CD4-positive, CD25-positive, alpha-beta regulatory T cell (primary cell): ENCODE results near the gene MED13L. TPM values are rescaled to one million over a fixed set of nuclear protein-coding genes. Genes with fewer than 3 reads are reported as not detected.

Source experiments
- ATAC-seq, 2 donors: fragments of 150-1000 bp; cut with Tn5 transposase; one replicate each; pipeline ENCODE4 v1.10.0; 2021; ENCODE audit warnings: low read depth in 2 of 2, moderate number of reproducible peaks in 2 of 2, moderate library complexity in 1 of 2
- DNase-seq, 3 donors: peaks; one replicate each; pipeline versions ENCODE4 v3.0.0 to v3.0.0-alpha.2; 2012 to 2022; ENCODE audit warnings: mixed read lengths in 1 of 3
- H3K27ac ChIP-seq: one replicate; pipeline ENCODE4 v1.7.0; 2013; ENCODE audit warnings: mild to moderate bottlenecking, low read length; ENCODE audit not compliant: insufficient read depth, poor library complexity, severe bottlenecking
- H3K27me3 ChIP-seq: one replicate; pipeline ENCODE4 v1.7.0; 2013; ENCODE audit warnings: low read length; ENCODE audit not compliant: control insufficient read depth, insufficient read depth
- H3K36me3 ChIP-seq: one replicate; pipeline ENCODE4 v1.7.0; 2013; ENCODE audit warnings: mild to moderate bottlenecking, low read length, moderate library complexity; ENCODE audit not compliant: control insufficient read depth, insufficient read depth
- H3K4me1 ChIP-seq: 2 replicates; pipeline ENCODE4 v1.7.0; 2013; ENCODE audit warnings: mild to moderate bottlenecking, low read length; ENCODE audit not compliant: insufficient read depth, control insufficient read depth, poor library complexity, severe bottlenecking
- H3K4me3 ChIP-seq: one replicate; pipeline ENCODE4 v1.7.0; 2013; ENCODE audit warnings: low read depth, mild to moderate bottlenecking, low read length, moderate library complexity
- H3K9me3 ChIP-seq, 2 experiments: 1 replicate in 1 of 2; 2 replicates in 1 of 2; pipeline ENCODE4 v1.7.0; 2013; ENCODE audit warnings: low read length in 2 of 2, mild to moderate bottlenecking in 1 of 2, moderate library complexity in 1 of 2; ENCODE audit not compliant: control insufficient read depth in 2 of 2
- H3K27ac Mint-ChIP-seq, 3 donors: one replicate each; pipeline ENCODE4 v1.8.0; 2020 to 2022; ENCODE audit warnings: mild to moderate bottlenecking in 3 of 3, mixed read lengths in 3 of 3, moderate library complexity in 2 of 3
- H3K27me3 Mint-ChIP-seq: one replicate; pipeline ENCODE4 v1.8.0; 2022; ENCODE audit warnings: mild to moderate bottlenecking, mixed read lengths
- H3K36me3 Mint-ChIP-seq: one replicate; pipeline ENCODE4 v1.8.0; 2020; ENCODE audit warnings: mixed read lengths
- H3K4me1 Mint-ChIP-seq, 4 donors: one replicate each; pipeline ENCODE4 v1.8.0; 2020 to 2022; ENCODE audit warnings: mixed read lengths in 4 of 4, mild to moderate bottlenecking in 1 of 4
- H3K4me3 Mint-ChIP-seq, 4 donors: one replicate each; pipeline ENCODE4 v1.8.0; 2020 to 2022; ENCODE audit warnings: mild to moderate bottlenecking in 4 of 4, mixed read lengths in 4 of 4, moderate library complexity in 3 of 4
- H3K9me3 Mint-ChIP-seq, 7 donors: one replicate each; pipeline ENCODE4 v1.8.0; 2020 to 2022; ENCODE audit warnings: mixed read lengths in 7 of 7, mild to moderate bottlenecking in 3 of 7, moderate library complexity in 2 of 7
- polyA plus RNA-seq, 4 donors: library from polyadenylated mRNA; unstranded; fragments of 300-500 nt; fragmentation: Illumina TruSeq; gene quantifications; one replicate each; pipeline ENCODE4 v1.2.3, GENCODE V29; 2021
- total RNA-seq: library from RNA; stranded (reverse); gene quantifications from one replicate; pipeline ENCODE4 v1.2.3, GENCODE V29; 2022

MED13L gene
- total and polyA plus RNA-seq, 5 donors from 2014 or later, result 4.5 to 179 (median 7.0) TPM

DNA sequence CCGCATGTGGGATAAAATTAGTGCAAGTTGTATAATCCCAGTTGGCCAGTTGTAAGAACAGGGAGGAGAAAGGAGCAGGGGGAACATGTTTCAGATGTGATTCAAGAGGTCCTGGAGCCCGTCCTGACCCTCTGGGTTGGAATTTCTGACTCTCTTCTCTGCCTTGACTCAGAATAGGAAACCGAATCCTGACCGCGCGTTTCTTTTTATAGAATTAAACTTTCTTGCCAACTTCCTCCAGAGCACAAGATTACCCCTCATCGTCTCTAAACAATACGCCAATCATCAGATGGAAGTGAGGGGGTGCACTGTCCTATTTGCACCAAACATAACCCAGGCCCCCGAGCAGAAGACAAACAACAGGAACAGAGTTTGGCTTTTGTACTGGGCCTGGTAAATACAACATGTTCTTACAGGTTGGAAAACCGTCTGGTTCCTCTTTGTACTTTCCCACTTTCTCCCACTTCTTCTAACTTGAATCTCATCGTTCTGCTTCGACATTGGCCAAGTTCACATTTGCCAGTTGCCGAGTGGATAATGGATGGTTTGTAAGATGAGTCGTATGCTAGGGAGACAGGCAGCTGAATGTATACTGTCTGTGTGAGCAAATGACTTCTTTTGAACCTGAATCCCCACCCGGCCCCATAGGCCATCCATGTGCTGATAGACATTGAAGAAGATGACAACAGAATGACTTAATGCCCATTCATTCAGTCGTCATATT is 42.6 kb upstream of the MED13L start:
- Histone ChIP-seq H3K36me3 (no peaks in the 10 kb centered on the region), H3K4me3 (no peak overlapping the region), H3K9me3 (no peaks in the 10 kb centered on the region), H3K27me3 (peaks cover 5% of the 10 kb centered on the region), H3K27ac (no peak overlapping the region), H3K4me1 (peaks cover 6% of the 10 kb centered on the region)
- Mint-ChIP-seq H3K27ac (peak overlapping the region in 1 of 3 donors; percentile 20), H3K4me3 (peak overlapping the region in 1 of 4 donors; percentile 28), H3K4me1 (peaks cover 12 to 26% (median 15%) of the 10 kb centered on the region in 4 donors), H3K27me3 (peaks cover 26% of the 10 kb centered on the region), H3K36me3 (no peaks in the 10 kb centered on the region), H3K9me3 (peaks cover 0 to 5% (median 0%) of the 10 kb centered on the region in 7 donors)
- peak in 1 of 3 donors; percentile 12 for DNase-seq
- no peak for ATAC-seq

DNA sequence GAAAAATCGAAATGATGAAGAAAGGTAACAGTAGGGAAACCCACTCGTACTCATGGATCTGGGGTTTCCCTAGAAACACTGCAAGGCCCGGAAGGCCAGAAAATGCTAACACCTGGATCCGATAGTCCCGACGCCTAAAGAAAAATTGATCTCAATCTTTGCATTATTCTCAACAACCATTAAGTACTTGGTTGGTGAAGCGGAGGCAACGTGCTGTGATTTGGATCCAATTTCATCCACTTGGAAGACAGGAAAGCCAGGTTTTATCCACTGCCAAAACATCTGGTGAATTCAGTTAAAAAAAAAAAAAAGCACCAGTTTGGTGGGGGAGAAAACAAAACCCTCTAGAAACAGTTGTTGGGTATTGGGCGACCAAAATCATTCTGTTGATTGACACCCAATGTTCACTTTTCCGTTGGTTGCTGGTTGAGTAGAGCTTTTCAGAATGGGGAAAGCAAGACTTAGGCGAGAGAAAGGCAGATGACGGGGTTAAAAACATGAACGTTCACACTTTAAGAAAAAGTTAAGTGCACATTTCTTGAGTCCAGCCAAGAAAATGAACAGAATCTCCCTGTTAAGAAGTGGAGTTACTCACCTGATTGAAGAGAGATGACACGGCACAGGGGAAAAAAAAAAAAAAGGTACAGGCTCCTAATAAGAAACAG is 41.9 kb upstream of the MED13L start:
- Mint-ChIP-seq H3K4me1 (peaks cover 9 to 22% (median 11%) of the 10 kb centered on the region in 4 donors), H3K27ac (peak overlapping the region in 1 of 3 donors; percentile 25), H3K9me3 (peaks cover 0 to 5% (median 0%) of the 10 kb centered on the region in 7 donors), H3K4me3 (no peak overlapping the region), H3K36me3 (no peaks in the 10 kb centered on the region), H3K27me3 (peaks cover 27% of the 10 kb centered on the region)
- no peak for ATAC-seq
- no peaks in the 10 kb centered on the region for H3K9me3 ChIP-seq
- H3K4me1 ChIP-seq, result no peaks in the 10 kb centered on the region
- H3K4me3 ChIP-seq, result no peak overlapping the region
- H3K36me3 ChIP-seq, result no peaks in the 10 kb centered on the region
- no peak for DNase-seq
- peaks cover 5% of the 10 kb centered on the region for H3K27me3 ChIP-seq
- no peak overlapping the region for H3K27ac ChIP-seq

DNA sequence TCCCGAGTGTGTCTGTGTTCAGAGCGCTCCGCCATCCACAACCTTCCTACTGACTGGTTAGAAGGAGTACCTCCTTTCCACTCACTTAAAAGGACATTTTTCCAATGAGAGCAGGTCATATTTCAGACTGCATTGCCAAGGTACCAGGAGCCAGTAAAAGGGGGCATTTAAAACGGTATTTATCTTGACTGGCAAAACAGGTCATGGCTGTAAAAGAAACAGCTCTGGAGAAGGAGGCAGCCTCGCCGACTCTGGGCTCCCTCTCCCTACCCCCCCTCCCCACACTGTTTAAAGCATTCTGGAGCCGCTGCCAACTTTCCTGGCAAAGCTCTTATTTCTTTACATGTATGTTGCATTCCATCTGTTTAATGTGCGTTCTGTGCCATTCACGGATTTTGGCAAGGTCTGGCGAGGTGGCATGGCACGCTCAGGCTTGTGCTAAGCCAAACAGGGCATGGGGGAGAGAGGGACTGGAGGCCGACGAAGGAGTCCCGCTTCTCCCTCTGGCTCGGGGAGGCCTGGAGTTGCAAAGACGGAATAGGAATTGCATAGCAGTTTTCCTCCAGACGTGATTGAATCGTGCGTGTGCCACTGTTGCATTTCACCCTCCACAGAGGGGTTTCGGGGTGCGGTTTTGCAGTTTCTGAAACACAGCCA is 41.2 kb upstream of the MED13L start:
- H3K4me3 Mint-ChIP-seq, result no peak overlapping the region
- peaks cover 0 to 2% (median 0%) of the 10 kb centered on the region in 7 donors for H3K9me3 Mint-ChIP-seq
- no peak overlapping the region for H3K27ac Mint-ChIP-seq
- DNase-seq, result no peak
- peaks cover 5% of the 10 kb centered on the region for H3K27me3 ChIP-seq
- peaks cover 23% of the 10 kb centered on the region for H3K27me3 Mint-ChIP-seq
- H3K4me1 ChIP-seq, result no peaks in the 10 kb centered on the region
- H3K27ac ChIP-seq, result no peak overlapping the region
- no peak for ATAC-seq
- H3K9me3 ChIP-seq, result no peaks in the 10 kb centered on the region
- H3K36me3 ChIP-seq, result no peaks in the 10 kb centered on the region
- no peak overlapping the region for H3K4me3 ChIP-seq
- H3K36me3 Mint-ChIP-seq, result no peaks in the 10 kb centered on the region
- peaks cover 3 to 17% (median 6%) of the 10 kb centered on the region in 4 donors for H3K4me1 Mint-ChIP-seq

DNA sequence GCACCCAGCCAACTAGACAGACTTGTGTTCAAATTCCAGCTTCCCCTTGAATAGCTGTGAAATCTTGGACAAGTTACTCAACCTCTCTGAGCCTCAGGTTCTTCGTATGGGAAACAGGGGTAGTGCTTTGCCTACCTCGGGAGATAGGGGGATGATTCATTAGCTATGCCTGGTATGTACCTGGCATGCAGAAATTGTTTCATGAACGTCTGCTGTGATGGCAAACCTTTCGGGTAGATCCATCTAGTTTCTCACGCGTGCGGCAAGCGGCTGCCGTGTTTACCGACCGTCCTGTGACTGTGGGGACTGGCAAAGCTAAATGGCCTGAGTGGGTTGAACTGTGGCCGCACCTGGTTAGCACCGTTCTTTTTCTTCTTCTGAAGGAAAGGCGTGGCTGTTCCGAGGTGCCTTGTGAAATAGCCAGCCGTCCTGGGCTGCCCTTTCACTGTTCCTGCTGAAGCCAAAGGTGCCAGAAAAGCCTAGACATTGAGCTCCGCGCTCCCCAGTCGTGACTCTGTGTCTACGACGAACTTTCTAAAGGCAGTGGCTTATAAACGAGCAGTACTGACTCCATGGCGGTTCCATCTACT is 40.6 kb upstream of the MED13L start:
- Histone ChIP-seq H3K27ac (no peak overlapping the region), H3K36me3 (no peaks in the 10 kb centered on the region), H3K4me3 (no peak overlapping the region), H3K9me3 (no peaks in the 10 kb centered on the region), H3K27me3 (peaks cover 5% of the 10 kb centered on the region), H3K4me1 (no peaks in the 10 kb centered on the region)
- Mint-ChIP-seq H3K27ac (no peak overlapping the region), H3K9me3 (peaks cover 0 to 2% (median 0%) of the 10 kb centered on the region in 7 donors), H3K36me3 (no peaks in the 10 kb centered on the region), H3K27me3 (peaks cover 22% of the 10 kb centered on the region), H3K4me1 (peaks cover 0 to 13% (median 4%) of the 10 kb centered on the region in 4 donors), H3K4me3 (no peak overlapping the region)
- ATAC-seq (no peak), DNase-seq (no peak)

DNA sequence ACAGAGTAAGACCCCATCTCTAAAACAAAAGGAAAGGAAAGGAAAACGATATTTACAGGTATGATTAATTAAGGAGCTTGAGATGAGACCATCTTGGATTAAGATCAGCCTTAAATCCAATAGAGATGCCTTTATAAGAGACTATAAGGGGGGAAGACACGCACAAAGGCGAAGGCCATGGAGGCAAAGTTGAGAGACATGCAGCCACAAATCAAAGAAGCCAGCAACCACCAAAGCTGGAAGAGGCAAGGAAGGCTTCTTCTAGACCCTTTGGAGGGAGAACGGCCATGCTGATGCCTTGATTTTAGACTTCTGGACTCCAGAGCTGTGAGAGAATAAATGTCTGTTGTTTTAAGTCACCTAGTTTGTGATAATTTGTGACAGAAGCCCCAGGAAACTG is 39.6 kb upstream of the MED13L start:
- H3K36me3 ChIP-seq, result no peaks in the 10 kb centered on the region
- H3K4me1 ChIP-seq, result no peaks in the 10 kb centered on the region
- DNase-seq (no peak), ATAC-seq (no peak)
- H3K9me3 ChIP-seq, result no peaks in the 10 kb centered on the region
- no peak overlapping the region for H3K4me3 ChIP-seq
- H3K27me3 Mint-ChIP-seq, result peaks cover 15% of the 10 kb centered on the region
- peaks cover 5% of the 10 kb centered on the region for H3K27me3 ChIP-seq
- no peak overlapping the region for H3K4me3 Mint-ChIP-seq
- H3K27ac Mint-ChIP-seq, result no peak overlapping the region
- no peaks in the 10 kb centered on the region for H3K36me3 Mint-ChIP-seq
- peaks cover 0 to 13% (median 4%) of the 10 kb centered on the region in 4 donors for H3K4me1 Mint-ChIP-seq
- H3K9me3 Mint-ChIP-seq, result peaks cover 0 to 2% (median 0%) of the 10 kb centered on the region in 7 donors
- no peak overlapping the region for H3K27ac ChIP-seq

DNA sequence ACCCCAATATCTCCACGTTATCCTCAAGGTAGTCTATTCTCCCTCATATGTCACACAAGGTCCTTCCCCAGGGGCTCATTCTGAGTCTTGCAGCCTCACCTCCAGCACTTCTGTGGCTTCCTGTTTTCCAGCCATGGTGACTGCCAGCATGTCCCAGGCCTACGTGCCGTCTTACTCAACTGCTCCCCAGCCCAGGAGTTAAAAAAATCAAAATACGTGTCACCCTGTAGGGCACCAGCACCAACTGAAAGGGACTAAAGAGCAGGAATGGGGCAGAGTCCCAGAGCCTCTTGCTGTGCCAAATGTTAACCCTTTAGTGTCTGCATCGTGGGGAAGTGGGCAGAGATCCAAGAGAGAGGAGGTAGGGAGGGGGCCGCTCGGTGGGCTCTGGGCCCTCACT is 37.0 kb upstream of the MED13L start:
- Mint-ChIP-seq H3K27me3 (peaks cover 12% of the 10 kb centered on the region), H3K36me3 (no peaks in the 10 kb centered on the region), H3K4me3 (no peak overlapping the region), H3K4me1 (peaks cover 0 to 3% (median 1%) of the 10 kb centered on the region in 4 donors), H3K27ac (no peak overlapping the region), H3K9me3 (peaks cover 0 to 5% (median 0%) of the 10 kb centered on the region in 7 donors)
- H3K9me3 ChIP-seq, result peaks cover 1 to 4% of the 10 kb centered on the region in 2 experiments
- ATAC-seq (no peak), DNase-seq (no peak)
- H3K27me3 ChIP-seq, result peaks cover 5% of the 10 kb centered on the region
- no peaks in the 10 kb centered on the region for H3K4me1 ChIP-seq
- H3K4me3 ChIP-seq, result no peak overlapping the region
- no peaks in the 10 kb centered on the region for H3K36me3 ChIP-seq
- H3K27ac ChIP-seq, result no peak overlapping the region

DNA sequence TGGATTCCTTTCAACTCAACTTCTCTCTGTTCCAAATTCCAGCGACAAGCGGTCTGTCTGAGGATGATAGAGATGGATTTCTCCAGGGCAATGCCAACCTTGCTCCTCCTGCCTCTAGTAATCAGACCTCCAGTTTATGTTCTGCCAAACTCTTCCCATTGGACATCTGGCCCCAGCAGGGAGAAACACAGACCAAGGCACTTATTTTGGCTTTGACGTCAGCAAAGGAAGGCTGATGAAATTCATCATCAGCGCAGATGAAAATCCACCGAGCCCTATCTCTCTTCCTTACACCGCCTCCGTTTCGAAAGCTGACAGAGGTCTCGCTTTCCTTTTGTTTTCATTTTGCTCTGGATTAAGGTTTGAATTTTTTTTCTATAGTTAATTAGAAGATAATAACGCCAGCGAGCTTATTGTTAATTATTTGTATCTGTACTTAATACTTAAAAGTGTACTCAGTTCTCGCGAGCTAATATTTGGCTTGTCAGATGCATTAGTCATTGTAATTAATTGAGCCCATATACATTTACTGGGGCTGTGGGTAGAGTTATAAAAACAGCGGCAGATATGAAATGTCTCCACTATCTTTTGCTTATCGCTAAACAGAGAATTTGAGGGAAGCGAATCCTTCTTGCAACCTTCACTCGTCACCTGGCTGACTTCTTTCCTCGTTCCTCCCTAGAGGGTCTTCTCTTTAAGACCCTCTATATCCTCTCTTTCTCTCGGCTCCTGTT is 35.9 kb upstream of the MED13L start:
- ATAC-seq, result no peak

More for the DNA sequence above, 35.9 kb upstream of the MED13L start:
- no peak overlapping the region for H3K27ac ChIP-seq
- peaks cover 5% of the 10 kb centered on the region for H3K27me3 ChIP-seq
- Mint-ChIP-seq H3K27ac (no peak overlapping the region), H3K9me3 (peaks cover 0 to 13% (median 0%) of the 10 kb centered on the region in 7 donors), H3K27me3 (peaks cover 20% of the 10 kb centered on the region), H3K4me3 (no peak overlapping the region), H3K4me1 (peaks cover 0 to 2% (median 0%) of the 10 kb centered on the region in 4 donors), H3K36me3 (no peaks in the 10 kb centered on the region)
- no peak for DNase-seq
- peaks cover 2 to 5% of the 10 kb centered on the region in 2 experiments for H3K9me3 ChIP-seq
- H3K4me1 ChIP-seq, result no peaks in the 10 kb centered on the region
- H3K4me3 ChIP-seq, result no peak overlapping the region
- H3K36me3 ChIP-seq, result no peaks in the 10 kb centered on the region
